ENCODE measurements around the gene SLX4IP. TPM values are rescaled to one million over a fixed set of nuclear protein-coding genes. Genes with fewer than 3 reads are reported as not detected.
"Not testable (repeated sequence)": the region's sequence is repeated elsewhere in the genome, so short reads cannot be mapped to it uniquely, and the experiment has no call there.

SLX4IP gene
- total RNA-seq, 1 experiment from 2014 or later = 1.7 TPM

GRCh38 chr20:10603971-10604864 is 169.1 kb downstream of the SLX4IP start:
- H3K4me3 ChIP-seq = no peak overlapping the region

GRCh38 chr20:10604865-10605440 is 169.8 kb downstream of the SLX4IP start:
- peaks cover 6% of the 10 kb centered on the region; the same call in 1 of the 2 replicates for H3K36me3 ChIP-seq
- no peaks in the 10 kb centered on the region for H3K27me3 ChIP-seq
- no peak overlapping the region for H3K4me3 ChIP-seq
- H3K9me3 ChIP-seq = peaks cover 9% of the 10 kb centered on the region
- DNase-seq = no peak

More at GRCh38 chr20:10603971-10604864, 169.1 kb downstream of the SLX4IP start:
- peak; percentile 57 for DNase-seq
- peaks cover 6% of the 10 kb centered on the region; the same call in 1 of the 2 replicates for H3K36me3 ChIP-seq
- H3K9me3 ChIP-seq = peaks cover 9% of the 10 kb centered on the region
- H3K27me3 ChIP-seq = no peaks in the 10 kb centered on the region

- no peaks in the 10 kb centered on the region for H3K27me3 ChIP-seq
- peaks cover 6% of the 10 kb centered on the region; the same call in 1 of the 2 replicates for H3K36me3 ChIP-seq
- H3K9me3 ChIP-seq = peaks cover 9% of the 10 kb centered on the region
- no peak overlapping the region for H3K4me3 ChIP-seq
- no peak for DNase-seq
Measured at GRCh38 chr20:10605547-10606195, 170.6 kb downstream of the SLX4IP start.

GRCh38 chr20:10609276-10609675 is 174.2 kb downstream of the SLX4IP start:
- H3K36me3 ChIP-seq = no peaks in the 10 kb centered on the region
- H3K9me3 ChIP-seq = no peaks in the 10 kb centered on the region
- H3K4me3 ChIP-seq = no peak overlapping the region
- DNase-seq = peak; percentile 38
- H3K27me3 ChIP-seq = no peaks in the 10 kb centered on the region

- Histone ChIP-seq H3K9me3 (no peaks in the 10 kb centered on the region), H3K36me3 (no peaks in the 10 kb centered on the region), H3K4me3 (no peak overlapping the region), H3K27me3 (no peaks in the 10 kb centered on the region)
- DNase-seq = no peak
Measured at GRCh38 chr20:10609770-10610169, 174.7 kb downstream of the SLX4IP start.

GRCh38 chr20:10610251-10610650 is 175.1 kb downstream of the SLX4IP start:
- no peaks in the 10 kb centered on the region for H3K27me3 ChIP-seq
- no peak overlapping the region for H3K4me3 ChIP-seq
- no peaks in the 10 kb centered on the region for H3K36me3 ChIP-seq
- H3K9me3 ChIP-seq = no peaks in the 10 kb centered on the region
- DNase-seq = no peak

- no peaks in the 10 kb centered on the region for H3K9me3 ChIP-seq
- H3K4me3 ChIP-seq = no peak overlapping the region
- DNase-seq = peak; percentile 51
- no peaks in the 10 kb centered on the region for H3K36me3 ChIP-seq
- H3K27me3 ChIP-seq = no peaks in the 10 kb centered on the region
Measured at GRCh38 chr20:10611357-10611756, 176.3 kb downstream of the SLX4IP start.

- not testable (repeated sequence) for H3K36me3 ChIP-seq, H3K27me3 ChIP-seq, H3K4me3 ChIP-seq, DNase-seq, H3K9me3 ChIP-seq
Measured at GRCh38 chr20:10613426-10613825, 178.3 kb downstream of the SLX4IP start.

- Histone ChIP-seq H3K9me3 (no peaks in the 10 kb centered on the region), H3K36me3 (no peaks in the 10 kb centered on the region), H3K27me3 (no peaks in the 10 kb centered on the region), H3K4me3 (no peak overlapping the region)
- no peak for DNase-seq
Measured at GRCh38 chr20:10613911-10614310, 178.8 kb downstream of the SLX4IP start.

GRCh38 chr20:10616212-10616611 is 181.1 kb downstream of the SLX4IP start:
- no peak overlapping the region for H3K4me3 ChIP-seq
- no peaks in the 10 kb centered on the region for H3K27me3 ChIP-seq
- no peak for DNase-seq
- no peaks in the 10 kb centered on the region for H3K9me3 ChIP-seq
- H3K36me3 ChIP-seq = no peaks in the 10 kb centered on the region

- H3K4me3 ChIP-seq, H3K9me3 ChIP-seq, H3K27me3 ChIP-seq, DNase-seq, H3K36me3 ChIP-seq: not testable (repeated sequence)
Measured at GRCh38 chr20:10617549-10618133, 182.5 kb downstream of the SLX4IP start.

GRCh38 chr20:10618611-10619245 is 183.6 kb downstream of the SLX4IP start:
- Histone ChIP-seq H3K36me3 (no peaks in the 10 kb centered on the region), H3K9me3 (no peaks in the 10 kb centered on the region), H3K4me3 (no peak overlapping the region), H3K27me3 (no peaks in the 10 kb centered on the region)
- no peak for DNase-seq

GRCh38 chr20:10619427-10619826 is 184.3 kb downstream of the SLX4IP start:
- H3K9me3 ChIP-seq = no peaks in the 10 kb centered on the region
- DNase-seq = no peak
- no peak overlapping the region for H3K4me3 ChIP-seq
- no peaks in the 10 kb centered on the region for H3K27me3 ChIP-seq
- no peaks in the 10 kb centered on the region for H3K36me3 ChIP-seq

- Histone ChIP-seq H3K4me3 (no peak overlapping the region), H3K27me3 (no peaks in the 10 kb centered on the region), H3K36me3 (no peaks in the 10 kb centered on the region), H3K9me3 (no peaks in the 10 kb centered on the region)
- no peak for DNase-seq
Measured at GRCh38 chr20:10621149-10621548, 186.0 kb downstream of the SLX4IP start.

GRCh38 chr20:10622657-10623418 is 187.7 kb downstream of the SLX4IP start:
- H3K36me3 ChIP-seq = no peaks in the 10 kb centered on the region
- H3K27me3 ChIP-seq = no peaks in the 10 kb centered on the region
- H3K9me3 ChIP-seq = no peaks in the 10 kb centered on the region
- peak overlapping the region; percentile 22 for H3K4me3 ChIP-seq
- peak; percentile 66 for DNase-seq

- Histone ChIP-seq H3K27me3 (no peaks in the 10 kb centered on the region), H3K36me3 (no peaks in the 10 kb centered on the region), H3K4me3 (no peak overlapping the region), H3K9me3 (no peaks in the 10 kb centered on the region)
- no peak for DNase-seq
Measured at GRCh38 chr20:10625641-10626040, 190.5 kb downstream of the SLX4IP start.

Data from MG63 (cell line).